Measurements from ENCODE around the gene CFHR1. TPM values are rescaled to one million over a fixed set of nuclear protein-coding genes. Genes with fewer than 3 reads are reported as not detected.
"Not testable (repeated sequence)": the region's sequence is repeated elsewhere in the genome, so short reads cannot be mapped to it uniquely, and the experiment has no call there.

The CFHR1 gene
- total and polyA plus RNA-seq, 2 experiments from 2014 or later, result 0.74 TPM; not detected in 1

DNA sequence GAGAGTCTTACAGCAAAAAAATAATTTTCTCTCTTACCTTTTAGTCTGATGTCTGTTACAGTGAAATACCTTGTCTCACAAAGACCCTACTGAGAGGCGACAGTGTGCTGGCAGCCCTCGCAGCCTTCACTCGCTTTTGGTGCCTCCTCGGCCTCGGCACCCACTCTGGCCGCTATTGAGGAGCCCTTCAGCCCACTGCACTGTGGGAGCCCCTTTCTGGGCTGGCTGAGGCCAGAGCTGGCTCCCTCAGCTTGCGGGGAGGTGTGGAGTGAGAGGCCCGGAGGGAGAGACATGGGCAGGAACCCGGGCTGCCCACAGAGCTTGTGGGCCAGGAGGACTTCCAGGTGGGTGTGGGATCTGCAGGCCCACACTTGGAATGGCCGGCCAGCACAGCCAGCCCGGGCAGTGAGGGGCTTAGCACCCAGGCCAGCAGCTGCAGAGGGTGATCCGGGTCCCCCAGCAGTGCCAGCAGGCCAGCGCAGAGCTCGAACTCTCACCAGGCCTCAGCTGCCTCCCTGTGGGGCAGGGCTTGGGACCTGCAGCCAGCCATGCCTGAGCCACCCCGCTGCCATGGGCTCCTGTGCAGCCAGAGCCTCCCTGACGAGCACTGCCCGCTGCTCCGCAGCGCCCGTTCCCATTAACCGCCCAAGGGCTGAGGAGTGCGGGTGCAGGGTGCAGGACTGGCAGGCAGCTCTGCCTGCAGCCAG is 10.8 kb upstream of the CFHR1 start:
- Histone ChIP-seq H3K27me3 (replicated peaks; ENCODE audit: insufficient read depth) (no peaks in the 10 kb centered on the region), H2AFZ (no peak overlapping the region), H3K4me3 (no peak overlapping the region), H3K27ac (no peak overlapping the region), H3K4me2 (ENCODE audit: unreplicated experiment) (no peak overlapping the region), H3K36me3 (ENCODE audit: low read depth) (no peaks in the 10 kb centered on the region), H3K4me1 (ENCODE audit: insufficient read depth) (no peaks in the 10 kb centered on the region), H3F3A (ENCODE audit: insufficient read depth) (no peaks in the 10 kb centered on the region), H3K9me2 (ENCODE audit: insufficient read depth) (no peaks in the 10 kb centered on the region), H3K9ac (no peak overlapping the region), H3K79me2 (ENCODE audit: insufficient read depth) (no peaks in the 10 kb centered on the region), H3K9me3 (ENCODE audit: low read depth) (no peaks in the 10 kb centered on the region), H4K20me1 (ENCODE audit: insufficient read depth) (no peaks in the 10 kb centered on the region)
- in situ Hi-C loops (cut with MboI), result no loop called here
- TF ChIP-seq EZH2 (IDR thresholded peaks at IDR 0.05; ENCODE audit: insufficient read depth, poor library complexity, severe bottlenecking), result no peak
- 68 to 70% methylated on average over 22 of the region's 22 CpGs for WGBS, 2 experiments (ENCODE audit: low coverage in 1 of 2, low lambda C conversion rate in 2 of 2, missing lambda C conversion rate in 2 of 2)
- no peak for DNase-seq

- H3K4me1 ChIP-seq (ENCODE audit: insufficient read depth); H3K27ac ChIP-seq; H4K20me1 ChIP-seq (ENCODE audit: insufficient read depth); H3F3A ChIP-seq (ENCODE audit: insufficient read depth); H2AFZ ChIP-seq; H3K36me3 ChIP-seq (ENCODE audit: low read depth); H3K9me3 ChIP-seq (ENCODE audit: low read depth); H3K9ac ChIP-seq; H3K4me3 ChIP-seq; H3K79me2 ChIP-seq (ENCODE audit: insufficient read depth); H3K27me3 ChIP-seq (replicated peaks; ENCODE audit: insufficient read depth); in situ Hi-C loops (cut with MboI); H3K4me2 ChIP-seq (ENCODE audit: unreplicated experiment); H3K9me2 ChIP-seq (ENCODE audit: insufficient read depth); DNase-seq: not testable (repeated sequence)
- WGBS, 2 experiments (ENCODE audit: low coverage in 1 of 2, low lambda C conversion rate in 2 of 2, missing lambda C conversion rate in 2 of 2), result 31 to 40% methylated on average over 6 of the region's 6 CpGs
Measured at GRCh38 chr1:196817442-196817841, 2.1 kb upstream of the CFHR1 start.

GRCh38 chr1:196827860-196828259 is 8.3 kb downstream of the CFHR1 start:
- not testable (repeated sequence) for H3K36me3 ChIP-seq (ENCODE audit: low read depth); H3K79me2 ChIP-seq (ENCODE audit: insufficient read depth); H3K9ac ChIP-seq; H3K9me3 ChIP-seq (ENCODE audit: low read depth); H3K4me1 ChIP-seq (ENCODE audit: insufficient read depth); H3F3A ChIP-seq (ENCODE audit: insufficient read depth); H3K9me2 ChIP-seq (ENCODE audit: insufficient read depth); H4K20me1 ChIP-seq (ENCODE audit: insufficient read depth); H3K27me3 ChIP-seq (replicated peaks; ENCODE audit: insufficient read depth); H3K27ac ChIP-seq
- Histone ChIP-seq H2AFZ (0 out of 2 replicates have a peak overlapping the region, but pooled peaks have one; percentile 55), H3K4me3 (peak overlapping the region; percentile 44; the same call in 1 of the 2 replicates), H3K4me2 (ENCODE audit: unreplicated experiment) (peak overlapping the region; percentile 45)
- WGBS, 2 experiments (ENCODE audit: low coverage in 1 of 2, low lambda C conversion rate in 2 of 2, missing lambda C conversion rate in 2 of 2), result 1% methylated on average over 4 of the region's 4 CpGs
- in situ Hi-C loops (cut with MboI), result loop anchor here (25.0 kb wide), 1 partner anchor 334 kb away; no protein-coding TSS in a partner anchor
- peak; percentile 90 for DNase-seq

GRCh38 chr1:196849613-196850492 is 30.3 kb downstream of the CFHR1 start:
- not testable (repeated sequence) for H3K9me2 ChIP-seq (ENCODE audit: insufficient read depth); H3K4me3 ChIP-seq; H3F3A ChIP-seq (ENCODE audit: insufficient read depth); DNase-seq; H3K27me3 ChIP-seq (replicated peaks; ENCODE audit: insufficient read depth); H2AFZ ChIP-seq; H3K27ac ChIP-seq; H3K4me1 ChIP-seq (ENCODE audit: insufficient read depth); H3K9ac ChIP-seq; H3K79me2 ChIP-seq (ENCODE audit: insufficient read depth); H3K36me3 ChIP-seq (ENCODE audit: low read depth); H4K20me1 ChIP-seq (ENCODE audit: insufficient read depth); H3K9me3 ChIP-seq (ENCODE audit: low read depth); H3K4me2 ChIP-seq (ENCODE audit: unreplicated experiment)
- WGBS, 2 experiments (ENCODE audit: low coverage in 1 of 2, low lambda C conversion rate in 2 of 2, missing lambda C conversion rate in 2 of 2), result 20 to 24% methylated on average over 2 of the region's 4 CpGs
- in situ Hi-C loops (cut with MboI), result loop anchor here (25.0 kb wide), 1 partner anchor 312 kb away; no protein-coding TSS in a partner anchor

GRCh38 chr1:196856053-196856452 is 36.5 kb downstream of the CFHR1 start:
- no peaks in the 10 kb centered on the region for H3K79me2 ChIP-seq (ENCODE audit: insufficient read depth)
- H3F3A ChIP-seq (ENCODE audit: insufficient read depth), result no peaks in the 10 kb centered on the region
- H3K27ac ChIP-seq, result no peak overlapping the region
- DNase-seq, result no peak
- no peaks in the 10 kb centered on the region for H3K36me3 ChIP-seq (ENCODE audit: low read depth)
- no peaks in the 10 kb centered on the region for H3K9me3 ChIP-seq (ENCODE audit: low read depth)
- no peak overlapping the region for H3K9ac ChIP-seq
- no peak overlapping the region for H3K4me2 ChIP-seq (ENCODE audit: unreplicated experiment)
- no peaks in the 10 kb centered on the region for H3K9me2 ChIP-seq (ENCODE audit: insufficient read depth)
- H2AFZ ChIP-seq, result no peak overlapping the region
- no peak overlapping the region for H3K4me3 ChIP-seq
- no peaks in the 10 kb centered on the region for H3K4me1 ChIP-seq (ENCODE audit: insufficient read depth)
- H4K20me1 ChIP-seq (ENCODE audit: insufficient read depth), result no peaks in the 10 kb centered on the region
- 53 to 57% methylated on average over 6 of the region's 6 CpGs for WGBS, 2 experiments (ENCODE audit: low coverage in 1 of 2, low lambda C conversion rate in 2 of 2, missing lambda C conversion rate in 2 of 2)
- TF ChIP-seq EZH2 (IDR thresholded peaks at IDR 0.05; ENCODE audit: insufficient read depth, poor library complexity, severe bottlenecking) (no peak), EZH2phosphoT487 (IDR thresholded peaks at IDR 0.05; ENCODE audit: insufficient read depth, low read depth) (no peak)
- in situ Hi-C loops (cut with MboI), result no loop called here
- no peaks in the 10 kb centered on the region for H3K27me3 ChIP-seq (replicated peaks; ENCODE audit: insufficient read depth)

Measured in GM23248 (cell line).